Choroid plexus epithelial cell (primary cell): ENCODE measurements around the gene DCUN1D3.
"Not testable (repeated sequence)": the region's sequence is repeated elsewhere in the genome, so short reads cannot be mapped to it uniquely, and the experiment has no call there.

Experiments used
- DNase-seq: peaks from one replicate; pipeline ENCODE4 v3.0.0-alpha.2; 2010; ENCODE audit warnings: low read depth
- H3K4me3 ChIP-seq: 2 replicates; pipeline ENCODE4 v1.5.1; 2011; ENCODE audit warnings: low read depth, mild to moderate bottlenecking, control low read depth, low read length, moderate library complexity
- CTCF ChIP-seq: conservative IDR thresholded peaks from 2 replicates; pipeline ENCODE4 v1.5.1; 2011; ENCODE audit warnings: low read depth, mild to moderate bottlenecking, control low read depth, inconsistent platforms, low read length, moderate library complexity

The DCUN1D3 gene

GRCh38 chr16:20930365-20930690, 30.2 kb upstream of the DCUN1D3 start:
- DNase-seq = no peak
- H3K4me3 ChIP-seq = no peak overlapping the region
- TF ChIP-seq CTCF = no peak

- peak; percentile 34 for DNase-seq
- H3K4me3 ChIP-seq = not testable (repeated sequence)
Measured at GRCh38 chr16:20929676-20930364, 29.7 kb upstream of the DCUN1D3 start.

GRCh38 chr16:20928774-20929411, 28.7 kb upstream of the DCUN1D3 start:
- H3K4me3 ChIP-seq = no peak overlapping the region
- TF ChIP-seq CTCF = no peak
- DNase-seq = no peak

- DNase-seq = no peak
- no peak for TF ChIP-seq CTCF
- no peak overlapping the region for H3K4me3 ChIP-seq
Measured at GRCh38 chr16:20925751-20926150, 25.6 kb upstream of the DCUN1D3 start.

GRCh38 chr16:20923876-20924275, 23.7 kb upstream of the DCUN1D3 start:
- H3K4me3 ChIP-seq = no peak overlapping the region
- TF ChIP-seq CTCF = no peak
- DNase-seq = no peak

GRCh38 chr16:20920799-20921198, 20.6 kb upstream of the DCUN1D3 start:
- no peak overlapping the region for H3K4me3 ChIP-seq
- no peak for TF ChIP-seq CTCF
- no peak for DNase-seq

GRCh38 chr16:20920091-20920490, 19.9 kb upstream of the DCUN1D3 start:
- TF ChIP-seq CTCF = no peak
- H3K4me3 ChIP-seq = no peak overlapping the region
- no peak for DNase-seq
